Cardiac septum (tissue), 1 donor: ENCODE data around the gene TSPAN18. TPM values are rescaled to one million over a fixed set of nuclear protein-coding genes. Genes with fewer than 3 reads are reported as not detected.

Experiments
- DNase-seq: peaks from one replicate; pipeline ENCODE4 v3.0.0-alpha.2; 2020; ENCODE audit warnings: low spot score
- intact Hi-C: fragments of 100-400 bp; cut with DNase I; formaldehyde crosslinking; loops from one replicate; pipeline ENCODE4 v1.14.0; 2022
- total RNA-seq: library from RNA; stranded (reverse); fragmentation: NEBNext Ultra II Directional; extraction: Animal tissue kit (Norgen Biotek cat#: 25700); gene quantifications from one replicate; pipeline ENCODE4 v1.2.1, GENCODE V29; 2021
- donor health status: DM: no; HTN: no; CAD: no.

Gene TSPAN18
- total RNA-seq, 1 donor from 2014 or later: 153 TPM

DNA sequence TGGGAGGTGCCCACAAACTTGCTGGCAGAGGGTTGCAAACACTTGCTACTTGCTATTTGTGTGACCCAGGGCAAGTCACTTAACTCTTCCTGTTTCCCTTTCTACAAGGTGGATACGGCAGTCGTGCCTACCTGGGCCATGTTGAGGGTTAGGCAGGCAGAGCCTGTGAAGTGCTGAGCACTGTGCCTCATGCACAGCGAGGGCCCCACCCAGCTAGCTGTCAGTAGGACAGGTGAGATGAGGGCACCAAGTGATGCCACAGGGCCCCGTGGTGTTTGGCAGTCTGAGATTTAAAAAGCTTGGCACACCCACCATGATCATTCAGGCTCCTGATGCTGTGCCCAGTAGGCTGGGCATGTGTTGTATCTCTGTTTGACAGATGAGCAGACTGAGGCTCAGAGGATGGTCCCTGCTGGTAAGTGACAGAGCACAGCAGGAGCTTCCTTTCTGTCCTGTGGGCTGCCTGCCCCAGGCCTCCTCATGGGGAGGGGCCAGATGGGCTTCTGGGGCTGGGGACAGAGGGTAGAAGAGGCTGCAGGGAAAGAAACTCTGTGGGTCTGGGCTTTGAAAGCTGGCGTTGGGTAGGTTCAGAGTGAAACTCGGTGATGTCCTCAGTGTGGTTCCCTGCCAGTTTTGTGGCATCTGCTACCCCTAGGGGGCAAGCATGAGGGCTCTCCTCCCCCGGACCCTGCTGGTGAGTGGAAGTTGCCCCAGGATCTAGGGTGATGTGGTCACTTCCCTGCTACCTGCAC is 59.3 kb downstream of the TSPAN18 start:
- peak; percentile 59 for DNase-seq
- intact Hi-C loops: no loop called here

DNA sequence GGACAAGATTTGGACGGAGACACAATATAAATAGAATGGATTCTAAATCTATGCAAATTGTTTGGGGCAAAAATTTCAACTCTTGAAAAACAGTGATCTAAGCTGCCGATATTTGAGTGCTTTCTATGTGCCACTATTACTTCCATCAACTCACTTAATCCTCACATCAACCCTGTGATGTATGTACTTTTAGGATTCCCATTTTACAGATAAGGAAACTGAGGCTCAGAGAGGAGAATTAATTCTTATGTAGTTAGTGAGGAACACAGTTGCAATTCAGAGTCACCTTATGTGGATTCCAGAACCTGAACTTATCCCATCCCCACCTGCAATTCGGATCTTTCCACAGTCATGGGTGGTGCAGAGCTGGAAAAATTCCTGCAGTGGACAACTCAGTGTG is 60.3 kb downstream of the TSPAN18 start:
- DNase-seq: no peak
- intact Hi-C loops: no loop called here

DNA sequence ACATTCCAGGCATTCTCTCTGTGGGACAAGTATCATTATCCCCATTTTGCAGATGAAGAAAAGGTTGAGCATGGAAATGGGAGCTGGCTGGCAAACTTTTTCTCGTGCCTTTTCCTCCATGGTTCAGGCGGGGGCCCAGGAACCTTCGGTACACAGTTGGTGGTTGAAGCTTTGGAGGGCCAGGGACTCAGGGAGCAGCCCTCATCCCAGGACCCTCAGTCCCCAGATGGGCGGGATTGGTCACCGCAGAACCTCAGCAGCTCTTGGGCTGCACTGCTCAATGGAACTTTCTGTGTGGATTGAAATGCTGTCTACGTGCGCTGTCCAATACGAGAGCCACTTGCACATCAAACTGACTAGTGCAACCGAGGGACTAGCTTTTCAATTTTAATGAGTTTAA is 61.2 kb downstream of the TSPAN18 start:
- DNase-seq: peak; percentile 62
- intact Hi-C loops: no loop called here

DNA sequence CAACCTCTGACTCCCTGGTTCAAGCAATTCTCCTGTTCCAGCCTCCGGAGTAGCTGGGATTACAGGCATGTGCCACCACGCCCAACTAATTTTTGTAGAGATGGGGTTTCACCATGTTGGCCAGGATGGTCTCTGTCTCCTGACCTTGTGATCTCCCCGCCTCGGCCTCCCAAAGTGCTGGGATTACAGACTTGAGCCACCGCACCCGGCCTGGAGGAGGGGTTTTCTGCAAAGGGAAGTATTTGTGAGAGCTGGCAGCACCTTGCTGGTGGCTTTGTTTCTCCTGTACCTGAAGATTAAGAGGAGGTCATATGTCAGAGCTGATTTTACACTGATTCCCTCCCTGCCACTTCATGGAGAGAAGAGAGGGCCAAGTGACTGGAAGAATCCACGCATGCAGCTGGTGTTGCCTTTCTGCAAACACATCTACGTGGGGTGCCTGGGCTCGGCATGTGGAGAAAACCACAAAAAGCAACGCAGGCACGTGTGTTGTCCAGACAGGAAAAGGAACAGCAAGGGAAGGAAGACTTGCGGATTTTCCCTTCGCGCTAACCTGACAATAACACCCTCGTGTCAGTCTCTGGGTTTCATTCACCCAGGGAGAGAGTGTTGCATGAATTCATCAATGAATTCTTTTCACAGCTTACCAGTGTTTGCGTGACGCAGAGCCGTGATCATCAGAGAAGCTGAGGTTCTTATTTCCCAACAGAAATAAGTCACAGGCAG is 61.9 kb downstream of the TSPAN18 start:
- peak; percentile 38 for DNase-seq
- intact Hi-C loops: no loop called here

DNA sequence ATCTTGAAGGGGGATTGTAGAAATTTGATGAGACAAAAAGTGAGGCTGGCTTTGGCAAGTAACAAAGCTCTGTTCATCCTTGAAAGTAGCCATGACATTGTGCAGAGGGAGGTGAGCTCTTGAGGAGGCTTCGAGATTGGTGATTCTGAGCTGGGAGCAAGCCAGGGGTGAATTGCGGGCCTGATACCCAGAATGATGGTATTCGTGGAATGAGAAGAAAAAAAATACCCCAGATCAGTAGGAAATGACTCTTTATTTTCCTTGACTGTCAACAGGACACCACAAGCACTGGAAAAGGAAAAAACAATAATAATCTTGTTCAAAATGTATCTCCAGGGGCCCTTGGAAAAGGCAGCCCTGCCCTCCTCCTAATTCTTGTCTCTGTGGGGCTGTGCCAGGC is 62.7 kb downstream of the TSPAN18 start:
- DNase-seq: no peak

DNA sequence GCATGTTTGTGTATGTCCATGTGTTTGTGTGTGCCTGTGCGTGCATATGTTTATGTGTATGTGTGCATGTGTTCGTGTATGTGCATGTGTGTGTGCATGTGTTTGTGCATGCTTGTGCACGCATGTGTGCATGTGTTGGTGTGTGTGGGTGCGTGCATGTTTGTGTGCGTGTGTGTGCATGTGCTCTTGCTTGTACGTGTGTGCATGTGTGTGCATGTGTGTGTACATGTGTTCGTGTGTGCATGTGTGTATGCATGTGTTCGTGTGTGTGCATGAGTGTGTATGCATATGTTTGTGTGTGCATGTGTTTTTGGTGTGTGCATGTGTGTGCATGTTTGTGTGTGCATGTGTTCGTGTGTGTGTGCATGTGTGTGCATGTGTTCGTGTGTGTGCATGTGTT is 63.4 kb downstream of the TSPAN18 start:
- intact Hi-C loops: loop anchor here (5.0 kb wide), 1 partner anchor 87 kb away; no protein-coding TSS in a partner anchor
- DNase-seq: no peak

More for the DNA sequence above, 62.7 kb downstream of the TSPAN18 start:
- intact Hi-C loops: no loop called here

DNA sequence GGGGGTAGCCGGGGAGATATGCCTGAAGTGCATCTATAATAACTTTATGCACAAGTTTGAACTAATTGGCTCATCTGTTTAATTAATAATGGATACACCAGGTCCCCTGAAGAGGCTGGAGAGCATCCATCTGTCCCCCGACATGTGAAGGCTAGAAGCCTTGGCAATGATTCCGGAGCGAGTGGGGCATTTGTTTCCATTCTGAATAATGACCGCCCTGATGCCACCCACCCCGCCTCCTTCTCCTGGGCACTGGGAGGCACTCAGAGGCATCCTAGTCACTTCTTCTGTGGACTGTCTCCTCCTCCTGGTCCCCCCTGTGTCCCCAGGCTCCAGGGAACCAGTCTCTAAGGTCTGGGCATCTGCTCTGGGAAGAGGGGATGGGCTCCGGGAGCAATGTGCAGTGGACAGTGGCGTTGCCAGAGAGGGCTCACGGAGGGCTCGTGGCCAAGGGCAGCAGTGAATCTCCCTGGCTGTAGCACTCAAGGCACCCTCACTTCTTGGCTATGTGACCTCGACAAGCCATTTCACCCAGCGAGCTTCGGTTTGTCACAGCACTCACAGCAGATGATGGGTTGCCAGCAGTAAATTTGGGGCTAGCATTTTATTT is 64.7 kb downstream of the TSPAN18 start:
- peak; percentile 43 for DNase-seq
- intact Hi-C loops: loop anchor here (5.0 kb wide), 1 partner anchor 86 kb away; no protein-coding TSS in a partner anchor

DNA sequence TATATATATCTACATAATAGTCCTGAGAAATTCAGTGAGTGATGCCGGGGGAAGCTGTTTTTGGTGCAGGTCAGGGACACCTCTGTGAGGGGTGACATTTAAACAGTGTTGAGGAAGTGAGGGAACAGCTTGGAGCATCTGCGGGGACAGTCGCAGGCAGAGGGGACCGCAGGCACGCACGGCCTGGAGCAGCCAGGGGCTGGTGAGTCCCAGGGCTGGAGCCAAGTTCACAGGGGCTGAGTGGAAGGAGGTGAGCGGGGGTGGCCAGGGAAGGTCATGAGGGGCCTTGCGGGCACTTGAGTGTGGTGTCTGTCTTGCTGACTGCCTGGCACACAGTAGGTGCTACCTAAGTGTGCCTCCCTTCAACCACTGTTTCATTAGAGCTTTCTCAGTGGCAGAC is 65.4 kb downstream of the TSPAN18 start:
- DNase-seq: peak; percentile 50
- intact Hi-C loops: loop anchor here (5.0 kb wide), 1 partner anchor 85 kb away; no protein-coding TSS in a partner anchor

DNA sequence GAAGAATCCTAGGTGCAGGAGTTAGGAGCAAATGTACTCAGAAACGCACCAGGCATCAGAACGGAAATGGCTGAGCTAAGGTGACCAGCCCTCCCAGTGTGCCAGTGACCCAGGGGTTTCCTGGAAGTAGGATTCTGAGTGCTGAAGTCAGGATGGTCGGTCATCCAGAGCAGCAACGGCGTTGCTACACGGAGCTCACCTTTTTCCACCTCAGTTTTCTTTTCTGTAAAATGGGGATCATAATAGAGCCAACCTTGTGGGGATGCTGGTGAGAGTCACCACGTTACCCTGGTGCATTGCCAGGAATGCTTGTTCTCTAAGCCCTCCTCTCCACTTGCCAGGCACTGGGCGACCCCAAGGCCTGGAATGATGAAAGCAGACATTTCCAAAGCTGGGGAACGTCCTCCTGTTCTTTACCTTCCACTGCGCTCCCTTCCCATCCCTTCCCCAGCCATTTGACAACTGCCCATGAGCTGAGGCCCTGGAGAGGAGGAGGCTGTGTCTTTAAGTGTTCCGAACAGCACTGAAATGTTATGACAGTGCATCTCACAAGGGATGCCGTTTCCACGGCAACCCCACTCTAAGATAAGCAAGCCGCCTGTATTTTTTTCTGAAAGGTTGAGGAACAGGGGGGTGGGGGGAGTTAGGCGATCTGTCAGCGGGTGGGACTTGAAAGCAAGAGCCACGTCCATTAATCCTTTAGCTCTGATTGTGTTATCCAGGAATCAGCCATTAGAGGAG is 66.8 kb downstream of the TSPAN18 start:
- DNase-seq: no peak
- intact Hi-C loops: loop anchor here (5.0 kb wide), 1 partner anchor 84 kb away; no protein-coding TSS in a partner anchor

DNA sequence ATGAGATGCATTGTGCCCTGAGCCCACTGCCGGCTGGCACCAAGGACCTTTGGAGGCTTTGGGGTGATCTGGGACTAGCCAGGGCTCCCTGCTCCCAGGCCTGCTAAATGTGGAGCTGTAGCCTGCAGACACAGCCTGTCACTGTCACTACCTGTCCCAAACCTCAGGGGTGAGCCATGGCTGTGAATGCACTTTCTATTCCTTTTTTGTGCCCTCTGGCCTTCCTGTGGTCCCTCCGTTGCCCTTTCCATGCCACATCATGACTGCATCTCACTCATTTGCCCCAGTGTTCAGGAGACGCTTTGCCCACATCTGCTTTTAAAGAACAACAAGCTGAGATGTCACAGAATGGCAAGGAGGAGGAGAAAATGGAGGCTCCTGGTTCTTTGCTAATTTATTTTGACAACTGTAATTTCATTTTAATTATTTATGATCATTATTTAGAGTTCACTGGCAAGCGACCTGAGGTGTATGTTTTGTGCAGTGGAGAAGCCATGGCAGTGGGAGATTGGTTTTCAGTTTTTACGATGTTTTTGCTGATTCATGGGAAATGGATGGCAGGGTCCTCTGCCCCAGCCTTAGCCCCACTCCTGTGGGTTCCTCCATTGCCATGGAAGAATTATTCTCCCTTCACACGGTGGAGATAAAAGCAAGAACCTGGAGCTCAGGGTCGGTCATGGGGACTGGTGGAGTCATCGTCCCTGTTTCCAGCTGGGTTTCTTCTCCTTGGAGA is 69.2 kb downstream of the TSPAN18 start:
- DNase-seq: no peak
- intact Hi-C loops: no loop called here

DNA sequence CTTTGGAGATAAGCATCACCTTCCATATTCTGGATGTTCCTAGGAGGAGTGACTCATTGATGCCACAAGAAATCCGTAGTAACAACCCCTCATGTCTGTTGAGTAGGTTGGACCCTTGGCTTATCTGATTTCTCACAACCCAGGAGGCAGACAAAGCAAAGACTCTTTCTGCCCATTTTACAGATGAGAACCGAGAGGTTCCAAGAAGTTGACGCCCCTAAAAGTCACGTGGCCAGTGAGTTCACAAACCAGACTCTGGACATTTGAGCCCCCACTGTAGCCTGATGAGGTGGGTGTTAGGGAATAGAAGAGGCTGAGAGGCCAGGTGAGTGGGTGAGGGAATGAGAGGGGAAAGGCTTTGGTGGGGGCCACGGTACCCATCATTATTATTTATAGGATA is 70.3 kb downstream of the TSPAN18 start:
- DNase-seq: no peak
- intact Hi-C loops: no loop called here

DNA sequence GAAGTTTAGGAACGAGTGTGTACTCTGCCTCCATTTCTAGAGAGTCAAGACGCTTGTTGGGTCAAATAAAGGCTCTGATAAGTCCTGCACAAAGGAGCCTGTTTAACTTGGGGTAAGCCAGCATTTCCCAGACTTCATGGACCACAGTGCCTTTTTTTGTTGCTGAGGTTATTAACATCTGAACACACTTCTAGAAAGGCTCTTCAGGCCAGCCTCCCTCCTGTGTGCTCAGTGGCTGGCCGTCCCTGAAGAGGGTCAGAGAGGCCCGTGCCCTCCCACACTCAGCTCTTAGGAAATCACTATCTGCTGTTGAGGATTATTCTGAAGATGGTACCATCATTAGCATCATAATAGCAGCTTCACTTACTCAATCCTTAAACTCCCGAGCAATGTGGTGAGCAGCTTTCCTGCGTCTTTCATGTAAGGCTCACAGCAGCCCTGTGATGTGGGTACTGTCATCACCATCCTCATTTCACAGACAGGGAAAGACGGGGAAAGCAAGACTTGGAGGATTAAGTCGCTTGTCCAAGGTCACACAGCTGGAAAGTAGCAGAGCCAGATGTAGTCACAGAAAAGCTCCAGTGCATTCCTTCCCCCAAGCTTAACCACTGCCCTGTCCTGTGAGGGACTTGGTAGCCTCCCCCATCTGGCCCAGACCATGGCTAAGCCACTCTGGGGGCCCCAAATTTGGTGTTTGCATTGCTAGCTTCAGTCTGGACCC is 71.3 kb downstream of the TSPAN18 start:
- intact Hi-C loops: no loop called here
- no peak for DNase-seq

DNA sequence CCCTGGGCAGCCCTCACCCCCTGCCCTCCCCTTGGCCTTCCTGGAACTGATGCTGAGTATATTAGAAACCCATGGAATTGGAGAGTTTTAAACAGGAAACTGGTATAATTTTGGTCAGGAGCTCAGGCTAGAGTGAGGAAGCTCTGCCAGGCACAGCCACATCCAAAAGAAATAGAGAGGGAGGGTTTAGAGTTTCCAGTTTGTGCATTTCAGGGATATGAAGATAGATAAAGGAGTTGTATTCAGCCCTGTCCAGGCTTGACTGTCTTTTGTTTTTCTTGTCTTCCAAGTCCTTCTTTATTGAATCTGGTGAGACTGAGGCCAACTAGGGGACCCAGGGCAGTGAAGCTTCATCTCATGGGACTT is 71.8 kb downstream of the TSPAN18 start:
- no peak for DNase-seq
- intact Hi-C loops: no loop called here

DNA sequence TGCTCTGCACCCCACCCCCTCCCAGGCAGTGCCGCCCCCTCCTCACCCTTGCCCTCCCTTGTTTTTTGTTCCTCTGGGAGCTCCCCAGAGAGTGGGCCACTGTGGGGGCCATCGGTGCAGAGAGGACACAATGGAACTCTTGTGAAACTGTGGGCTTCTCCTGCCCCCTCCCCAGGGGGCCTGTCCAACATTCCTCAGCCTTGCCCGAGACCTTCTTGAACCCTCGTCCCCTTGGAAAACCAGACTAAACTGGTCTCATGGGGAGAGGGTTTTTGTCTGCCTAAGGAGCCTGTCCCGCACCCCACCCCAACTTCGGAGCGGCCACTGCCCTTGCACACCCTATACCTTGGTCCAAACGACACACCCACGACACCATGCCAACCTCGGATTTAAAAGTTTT is 72.2 kb downstream of the TSPAN18 start:
- no peak for DNase-seq
- intact Hi-C loops: no loop called here

DNA sequence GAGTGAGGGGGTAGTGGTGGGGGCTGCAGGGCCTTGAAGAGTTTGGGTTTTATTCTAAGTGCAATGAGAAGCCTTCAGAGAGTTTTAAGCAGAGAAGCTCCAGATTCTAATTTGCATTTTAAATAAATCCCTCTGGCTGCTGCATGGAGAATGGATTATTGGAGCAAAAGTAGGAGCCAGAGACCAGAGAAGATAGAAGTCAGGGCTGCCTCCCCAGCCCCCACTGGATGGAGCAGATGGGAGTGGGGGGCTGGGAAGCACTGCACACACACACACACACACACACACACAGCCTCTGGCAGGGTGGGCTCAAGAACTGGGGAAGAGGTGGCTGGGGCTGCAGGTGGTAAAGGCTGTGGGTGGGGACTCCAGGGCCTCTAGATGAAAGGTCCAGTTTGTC is 75.6 kb downstream of the TSPAN18 start:
- intact Hi-C loops: no loop called here
- DNase-seq: no peak

DNA sequence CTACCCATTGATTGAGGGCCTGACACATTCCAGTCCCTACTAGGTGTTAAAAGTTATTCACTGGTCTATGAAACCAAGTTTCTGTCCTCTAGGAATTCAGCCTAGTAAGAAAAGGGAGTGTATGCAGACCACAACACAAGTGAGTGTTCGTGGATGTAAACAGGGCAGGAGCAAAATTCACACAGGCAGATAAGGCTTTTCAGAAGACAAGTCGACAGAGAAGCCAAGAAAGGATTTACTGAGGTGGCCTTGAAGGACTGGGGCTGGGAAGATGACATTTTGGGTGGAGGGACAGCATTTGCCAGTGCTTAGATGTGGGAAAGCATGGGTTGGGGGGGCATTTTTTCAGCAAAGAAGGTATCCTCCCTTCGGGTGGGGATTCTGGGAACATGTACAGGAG is 76.2 kb downstream of the TSPAN18 start:
- DNase-seq: no peak
- intact Hi-C loops: no loop called here

DNA sequence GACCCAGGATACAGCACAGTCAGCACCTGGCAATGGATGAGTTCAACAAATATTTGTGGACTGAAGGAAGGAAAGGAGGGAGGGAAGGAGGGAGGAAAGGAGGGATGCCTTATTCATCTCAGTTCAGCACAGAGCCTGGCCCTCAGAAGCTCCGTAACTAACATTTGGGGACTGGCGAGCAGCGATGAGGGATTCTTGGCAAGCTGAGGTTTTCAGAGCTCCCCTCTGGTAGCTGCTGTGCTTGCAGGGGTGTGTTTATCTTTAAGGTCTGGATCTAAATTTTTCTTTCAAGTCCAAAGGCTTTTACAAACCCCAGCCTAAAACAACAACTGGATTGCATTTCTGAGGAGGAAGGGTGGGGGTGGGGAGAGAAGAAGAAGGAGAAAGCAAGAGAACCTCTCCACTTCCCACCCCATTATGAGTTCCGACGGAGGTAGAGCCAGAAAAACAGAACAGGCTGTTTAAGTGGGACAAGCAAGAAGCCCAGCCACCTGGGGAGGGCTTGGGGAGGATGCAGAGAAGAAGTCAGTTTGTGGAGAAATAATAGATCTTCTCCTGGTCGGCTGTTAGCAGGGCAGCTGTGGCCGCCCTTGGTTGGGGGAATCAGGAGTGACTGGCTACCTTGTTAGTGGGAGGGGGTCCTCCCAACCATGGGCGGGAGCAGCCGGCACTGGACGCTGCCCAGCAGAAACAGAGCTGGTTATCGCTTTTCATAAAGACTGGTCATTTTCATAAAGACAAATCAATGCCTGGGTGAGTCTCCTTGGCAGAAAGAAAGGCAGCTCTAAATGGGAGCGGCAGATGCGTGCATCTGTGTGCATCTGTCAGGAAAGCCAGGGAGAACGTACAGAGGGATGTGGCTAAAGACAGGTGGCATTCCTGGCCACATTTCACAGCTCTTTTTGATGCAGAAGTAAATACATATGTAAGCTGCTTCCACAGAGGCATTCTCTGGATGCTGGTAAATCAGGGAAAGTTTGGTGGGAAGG is 78.0 kb downstream of the TSPAN18 start:
- DNase-seq: no peak
- intact Hi-C loops: no loop called here

DNA sequence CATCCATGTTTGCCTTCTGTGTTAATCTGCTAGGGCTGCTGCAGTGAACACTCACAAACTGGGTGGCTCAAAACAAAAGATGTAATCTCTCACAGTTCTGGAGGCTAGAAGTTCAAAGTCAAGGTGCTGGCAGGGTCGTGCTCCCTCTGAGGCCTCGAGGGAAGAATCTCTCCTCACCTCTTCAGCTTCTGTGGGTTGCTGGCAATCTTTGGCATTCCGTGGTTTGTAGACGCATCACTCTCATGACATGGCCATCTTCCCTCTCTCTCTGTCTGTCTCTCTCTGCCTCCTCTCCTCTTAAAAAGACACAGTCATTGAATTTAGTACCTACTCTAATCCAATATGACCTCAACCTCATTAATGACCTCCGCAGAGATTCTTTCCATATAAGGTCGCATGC is 78.8 kb downstream of the TSPAN18 start:
- intact Hi-C loops: no loop called here
- no peak for DNase-seq
